Gastroesophageal sphincter (tissue), 3 donors: Measurements from ENCODE around the gene SNX33.

Experiments used
- CTCF ChIP-seq, 4 experiments: fragments of 200-600 bp in 2 of 4; fragments of 450-650 bp in 2 of 4; sonication (generic) in 1 of 4; IDR thresholded peaks; one replicate each; pipeline ENCODE4 v1.5.1; 2017 to 2019; ENCODE audit warnings: antibody characterized with exemption in 4 of 4, mild to moderate bottlenecking in 2 of 4, moderate library complexity in 2 of 4
- POLR2AphosphoS5 ChIP-seq: sonication (generic); formaldehyde crosslinking; IDR thresholded peaks from one replicate; pipeline ENCODE4 v1.6.1; 2017; ENCODE audit warnings: antibody characterized with exemption

GRCh38 chr15:75706682-75706954 is 58.9 kb downstream of the SNX33 start:
- TF ChIP-seq POLR2AphosphoS5 (no peak), CTCF (IDR thresholded peaks at IDR 0.05) (no peak)
